ENCODE results near the gene MDM2.

Gene MDM2

GRCh38 chr12:68877583-68877982 is 69.6 kb downstream of the MDM2 start:
- TF ChIP-seq POLR2AphosphoS5 (IDR thresholded peaks at IDR 0.05; ENCODE audit: low read depth, low read length): no peak
- TF ChIP-seq TAF1 (IDR thresholded peaks at IDR 0.05; ENCODE audit: borderline replicate concordance, insufficient read depth, low read length): no peak
- TF ChIP-seq, protein P1, sequence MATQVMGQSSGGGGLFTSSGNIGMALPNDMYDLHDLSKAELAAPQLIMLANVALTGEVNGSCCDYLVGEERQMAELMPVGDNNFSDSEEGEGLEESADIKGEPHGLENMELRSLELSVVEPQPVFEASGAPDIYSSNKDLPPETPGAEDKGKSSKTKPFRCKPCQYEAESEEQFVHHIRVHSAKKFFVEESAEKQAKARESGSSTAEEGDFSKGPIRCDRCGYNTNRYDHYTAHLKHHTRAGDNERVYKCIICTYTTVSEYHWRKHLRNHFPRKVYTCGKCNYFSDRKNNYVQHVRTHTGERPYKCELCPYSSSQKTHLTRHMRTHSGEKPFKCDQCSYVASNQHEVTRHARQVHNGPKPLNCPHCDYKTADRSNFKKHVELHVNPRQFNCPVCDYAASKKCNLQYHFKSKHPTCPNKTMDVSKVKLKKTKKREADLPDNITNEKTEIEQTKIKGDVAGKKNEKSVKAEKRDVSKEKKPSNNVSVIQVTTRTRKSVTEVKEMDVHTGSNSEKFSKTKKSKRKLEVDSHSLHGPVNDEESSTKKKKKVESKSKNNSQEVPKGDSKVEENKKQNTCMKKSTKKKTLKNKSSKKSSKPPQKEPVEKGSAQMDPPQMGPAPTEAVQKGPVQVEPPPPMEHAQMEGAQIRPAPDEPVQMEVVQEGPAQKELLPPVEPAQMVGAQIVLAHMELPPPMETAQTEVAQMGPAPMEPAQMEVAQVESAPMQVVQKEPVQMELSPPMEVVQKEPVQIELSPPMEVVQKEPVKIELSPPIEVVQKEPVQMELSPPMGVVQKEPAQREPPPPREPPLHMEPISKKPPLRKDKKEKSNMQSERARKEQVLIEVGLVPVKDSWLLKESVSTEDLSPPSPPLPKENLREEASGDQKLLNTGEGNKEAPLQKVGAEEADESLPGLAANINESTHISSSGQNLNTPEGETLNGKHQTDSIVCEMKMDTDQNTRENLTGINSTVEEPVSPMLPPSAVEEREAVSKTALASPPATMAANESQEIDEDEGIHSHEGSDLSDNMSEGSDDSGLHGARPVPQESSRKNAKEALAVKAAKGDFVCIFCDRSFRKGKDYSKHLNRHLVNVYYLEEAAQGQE (IDR thresholded peaks at IDR 0.05; ENCODE audit: insufficient read depth in 1 of 2, low read depth in 2 of 2, low read length in 2 of 2): no peak
- no peak for TF ChIP-seq FOXP2 (optimal IDR thresholded peaks at IDR 0.05; ENCODE audit: borderline replicate concordance, extremely low read depth, extremely low read length, insufficient read depth)
- TF ChIP-seq SIN3A (IDR thresholded peaks at IDR 0.05; ENCODE audit: borderline replicate concordance, insufficient read depth, low read length): no peak

GRCh38 chr12:68878283-68878682 is 70.3 kb downstream of the MDM2 start:
- TF ChIP-seq SIN3A (IDR thresholded peaks at IDR 0.05; ENCODE audit: borderline replicate concordance, insufficient read depth, low read length) (no peak), FOXP2 (optimal IDR thresholded peaks at IDR 0.05; ENCODE audit: borderline replicate concordance, extremely low read depth, extremely low read length, insufficient read depth) (no peak), TAF1 (IDR thresholded peaks at IDR 0.05; ENCODE audit: borderline replicate concordance, insufficient read depth, low read length) (no peak), POLR2AphosphoS5 (IDR thresholded peaks at IDR 0.05; ENCODE audit: low read depth, low read length) (no peak)
- TF ChIP-seq, protein P1 (IDR thresholded peaks at IDR 0.05; ENCODE audit: insufficient read depth in 1 of 2, low read depth in 2 of 2, low read length in 2 of 2): no peak

GRCh38 chr12:68878846-68879245 is 70.9 kb downstream of the MDM2 start:
- TF ChIP-seq FOXP2 (optimal IDR thresholded peaks at IDR 0.05; ENCODE audit: borderline replicate concordance, extremely low read depth, extremely low read length, insufficient read depth) (no peak), TAF1 (IDR thresholded peaks at IDR 0.05; ENCODE audit: borderline replicate concordance, insufficient read depth, low read length) (no peak), SIN3A (IDR thresholded peaks at IDR 0.05; ENCODE audit: borderline replicate concordance, insufficient read depth, low read length) (no peak), POLR2AphosphoS5 (IDR thresholded peaks at IDR 0.05; ENCODE audit: low read depth, low read length) (no peak)
- TF ChIP-seq, protein P1 (IDR thresholded peaks at IDR 0.05; ENCODE audit: insufficient read depth in 1 of 2, low read depth in 2 of 2, low read length in 2 of 2): no peak

DNA sequence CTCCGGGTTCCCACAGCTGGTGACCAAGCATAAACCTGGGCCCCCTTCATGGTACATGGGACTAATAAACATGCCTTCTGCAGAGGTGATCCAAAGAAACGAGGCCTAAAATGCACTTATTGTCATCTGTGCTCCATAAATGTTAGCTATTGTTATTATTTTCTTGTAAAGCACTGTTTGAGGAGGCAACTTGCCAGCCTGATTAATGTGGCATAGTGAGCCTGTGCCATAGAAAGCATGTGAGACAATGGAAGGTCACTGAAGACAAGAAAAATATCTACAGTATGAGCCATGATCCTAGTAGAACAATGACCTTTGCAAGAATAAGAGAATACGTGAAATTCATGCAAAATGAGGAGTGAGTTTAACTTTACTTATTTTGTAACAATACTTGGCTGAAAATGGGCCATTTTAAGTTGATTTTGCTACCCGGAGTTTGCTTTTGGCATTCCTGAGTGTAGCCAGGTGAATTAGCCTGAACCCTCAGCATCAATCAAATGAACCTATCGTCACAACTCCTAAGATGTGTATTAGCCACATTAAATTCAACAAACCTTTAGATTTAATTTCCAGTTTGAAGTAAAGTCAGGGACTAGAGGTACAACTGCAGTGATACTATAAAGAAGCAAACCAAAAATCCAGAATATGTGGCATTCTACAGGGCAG is 72.8 kb downstream of the MDM2 start:
- TF ChIP-seq SIN3A (IDR thresholded peaks at IDR 0.05; ENCODE audit: borderline replicate concordance, insufficient read depth, low read length): no peak
- no peak for TF ChIP-seq POLR2AphosphoS5 (IDR thresholded peaks at IDR 0.05; ENCODE audit: low read depth, low read length)
- no peak for TF ChIP-seq FOXP2 (optimal IDR thresholded peaks at IDR 0.05; ENCODE audit: borderline replicate concordance, extremely low read depth, extremely low read length, insufficient read depth)
- TF ChIP-seq, protein P1 (IDR thresholded peaks at IDR 0.05; ENCODE audit: insufficient read depth in 1 of 2, low read depth in 2 of 2, low read length in 2 of 2): no peak
- TF ChIP-seq TAF1 (IDR thresholded peaks at IDR 0.05; ENCODE audit: borderline replicate concordance, insufficient read depth, low read length): no peak

Data from PFSK-1 (cell line).